GM19238 (cell line): ENCODE results near the gene SLC7A6OS.

Experiments used
- DNase-seq: peaks from one replicate; pipeline ENCODE4 v3.0.0; 2011; ENCODE audit warnings: low spot score; ENCODE audit not compliant: insufficient read length

Gene SLC7A6OS

GRCh38 chr16:68253721-68254120 is 57.0 kb downstream of the SLC7A6OS start:
- DNase-seq = no peak

- no peak for DNase-seq
These were observed 58.4 kb downstream of the SLC7A6OS start for GRCh38 chr16:68252383-68252782.

GRCh38 chr16:68251832-68252231 is 58.9 kb downstream of the SLC7A6OS start:
- DNase-seq = no peak

- no peak for DNase-seq
These were observed 59.8 kb downstream of the SLC7A6OS start for GRCh38 chr16:68250951-68251350.

- DNase-seq = no peak
These were observed 61.4 kb downstream of the SLC7A6OS start for GRCh38 chr16:68249371-68249770.
